NOMO-1 treated with DMSO at 0.1 percent for 48 hours (cell line): ENCODE data around the gene MC3R.

Experiments used
- DNase-seq: peaks from one replicate; lab custom pipeline; 2025; ENCODE audit not compliant: unreplicated experiment; lab: John Stamatoyannopoulos, UW

Gene MC3R

DNA sequence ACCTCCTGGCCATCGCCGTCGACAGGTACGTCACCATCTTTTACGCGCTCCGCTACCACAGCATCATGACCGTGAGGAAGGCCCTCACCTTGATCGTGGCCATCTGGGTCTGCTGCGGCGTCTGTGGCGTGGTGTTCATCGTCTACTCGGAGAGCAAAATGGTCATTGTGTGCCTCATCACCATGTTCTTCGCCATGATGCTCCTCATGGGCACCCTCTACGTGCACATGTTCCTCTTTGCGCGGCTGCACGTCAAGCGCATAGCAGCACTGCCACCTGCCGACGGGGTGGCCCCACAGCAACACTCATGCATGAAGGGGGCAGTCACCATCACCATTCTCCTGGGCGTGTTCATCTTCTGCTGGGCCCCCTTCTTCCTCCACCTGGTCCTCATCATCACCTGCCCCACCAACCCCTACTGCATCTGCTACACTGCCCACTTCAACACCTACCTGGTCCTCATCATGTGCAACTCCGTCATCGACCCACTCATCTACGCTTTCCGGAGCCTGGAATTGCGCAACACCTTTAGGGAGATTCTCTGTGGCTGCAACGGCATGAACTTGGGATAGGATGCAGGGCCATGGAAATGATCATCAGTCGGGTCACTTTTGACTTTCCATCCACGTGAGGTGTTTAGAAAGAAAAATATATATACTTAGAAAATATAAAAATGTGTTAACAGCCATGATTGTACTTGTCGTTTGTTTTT lies 868 bp downstream of the MC3R start:
- DNase-seq, result peak; percentile 46

GRCh38 chr20:56249956-56250355 lies 1.4 kb downstream of the MC3R start:
- no peak for DNase-seq

GRCh38 chr20:56257604-56258003 lies 9.1 kb downstream of the MC3R start:
- DNase-seq, result no peak

GRCh38 chr20:56259948-56260347 lies 11.4 kb downstream of the MC3R start:
- DNase-seq, result no peak

DNA sequence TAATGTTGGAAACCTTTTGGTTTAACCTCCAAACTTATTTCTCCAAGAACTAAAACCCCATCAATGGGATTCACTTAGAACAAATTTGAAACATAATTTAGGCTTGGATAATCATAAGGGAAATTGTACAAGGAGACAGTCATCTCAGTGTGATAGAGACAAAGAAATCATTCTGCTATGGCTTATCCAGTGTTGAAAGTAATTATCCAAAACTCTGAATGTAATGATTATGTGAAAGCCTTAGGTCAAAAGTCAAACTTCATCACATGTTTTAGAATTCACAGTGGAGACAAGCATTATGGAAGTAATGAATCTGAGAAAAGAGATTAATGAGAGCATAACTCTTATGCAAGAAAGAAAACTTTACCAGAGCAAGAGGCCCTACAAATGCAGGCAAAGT lies 20.0 kb downstream of the MC3R start:
- DNase-seq, result no peak

- DNase-seq, result no peak
Observed at GRCh38 chr20:56271974-56272373, 23.4 kb downstream of the MC3R start.

GRCh38 chr20:56273491-56273890 lies 25.0 kb downstream of the MC3R start:
- no peak for DNase-seq

DNA sequence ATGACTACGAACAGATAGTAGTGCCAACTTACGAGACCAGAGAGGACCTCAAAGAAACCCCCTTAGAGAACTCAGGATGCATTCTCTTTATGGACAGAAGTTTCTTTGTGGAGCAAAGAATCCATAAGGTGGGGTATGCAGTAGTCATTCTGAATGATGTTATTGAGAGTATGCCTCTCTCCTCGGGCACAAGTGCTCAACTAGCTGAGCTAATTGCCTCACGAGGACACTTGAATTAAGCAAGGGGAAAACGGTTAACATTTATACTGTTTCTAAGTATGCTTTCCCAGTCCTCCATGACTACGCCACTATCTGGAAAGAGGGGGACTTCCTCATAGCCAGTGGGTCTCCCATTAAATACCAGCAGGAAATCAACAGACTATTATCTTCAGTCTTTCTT lies 25.6 kb downstream of the MC3R start:
- DNase-seq, result no peak

DNA sequence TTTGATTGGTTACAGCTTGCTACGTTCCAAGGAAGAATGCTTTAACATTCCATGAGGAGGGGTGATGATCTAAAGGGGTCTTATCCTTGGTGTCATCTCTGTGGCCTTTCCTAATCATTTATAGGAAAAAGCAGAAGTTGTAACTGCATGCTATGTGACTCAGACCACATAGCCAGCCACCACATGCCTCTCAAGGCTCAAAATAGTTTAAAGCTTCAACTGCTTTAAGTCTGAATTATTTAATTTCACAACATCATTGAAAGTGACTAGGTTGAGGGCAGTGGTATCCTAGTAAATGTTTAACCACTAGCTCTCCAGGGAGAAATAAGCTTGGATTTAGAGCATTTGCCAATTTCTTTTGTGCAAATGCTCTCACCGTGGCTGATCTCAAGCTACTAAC lies 29.7 kb downstream of the MC3R start:
- DNase-seq, result peak; percentile 91

DNA sequence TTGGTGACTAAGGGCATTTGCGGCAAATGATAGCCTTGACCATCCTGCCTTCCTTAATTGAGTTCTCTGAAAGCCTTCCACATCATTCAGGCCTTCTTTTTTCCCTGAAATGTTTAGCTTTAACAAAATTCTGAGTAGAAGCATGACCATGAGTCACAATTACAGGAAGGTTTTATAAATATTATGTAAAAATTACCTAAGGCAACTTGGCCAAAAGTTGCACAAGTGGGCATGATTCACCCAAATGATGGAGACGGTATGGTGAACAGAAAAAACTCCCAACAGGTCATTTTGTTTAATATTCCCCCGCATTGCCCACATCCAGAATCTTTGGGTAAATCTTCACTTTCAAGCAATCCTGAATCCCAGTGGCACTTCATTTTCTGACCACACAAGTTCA lies 37.0 kb downstream of the MC3R start:
- DNase-seq, result peak; percentile 75

DNA sequence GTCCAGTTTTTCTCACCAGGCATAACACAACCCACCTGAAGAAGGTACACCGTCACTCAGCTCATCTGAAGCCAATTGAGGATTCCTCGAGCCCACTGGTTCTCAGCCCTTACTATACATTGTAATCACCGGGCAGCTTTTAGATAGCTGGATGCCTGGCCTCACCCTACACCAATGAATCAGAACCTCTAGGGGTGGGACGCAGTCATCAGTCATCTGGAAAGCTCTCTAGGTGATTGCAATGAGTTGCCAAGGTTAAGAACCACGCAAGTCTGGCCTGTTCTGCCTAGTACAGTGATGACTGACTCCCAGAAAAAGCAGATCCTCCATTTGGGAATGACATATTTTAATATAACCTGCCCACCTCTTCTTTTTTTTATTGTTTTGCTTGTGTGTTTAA lies 41.1 kb downstream of the MC3R start:
- DNase-seq, result no peak

- no peak for DNase-seq
Observed at GRCh38 chr20:56299362-56299761, 50.8 kb downstream of the MC3R start.
